GM23338 (cell line): ENCODE data around the gene INO80E.

Experiments used
- CTCF ChIP-seq, 2 experiments: fragments of 200-600 bp in 1 of 2; sonication (generic) in 1 of 2; conservative IDR thresholded peaks; 2 replicates each; pipeline versions ENCODE4 v1.5.1 to v1.6.1; 2016 to 2017; ENCODE audit warnings: antibody characterized with exemption in 2 of 2, low read depth in 2 of 2, mild to moderate bottlenecking in 2 of 2, moderate library complexity in 1 of 2
- EZH2 ChIP-seq: fragments of 200-600 bp; sonication (generic); IDR thresholded peaks from one replicate; pipeline ENCODE4 v1.8.0; 2017; ENCODE audit warnings: antibody characterized with exemption, mild to moderate bottlenecking, low read depth; ENCODE audit not compliant: unreplicated experiment
- POLR2AphosphoS5 ChIP-seq: IDR thresholded peaks from 2 replicates; pipeline ENCODE4 v1.6.1; 2016; ENCODE audit warnings: antibody characterized with exemption, low read depth
- REST ChIP-seq: IDR thresholded peaks from one replicate; pipeline ENCODE4 v1.6.1; 2018; ENCODE audit warnings: antibody characterized with exemption; ENCODE audit not compliant: unreplicated experiment

- TF ChIP-seq EZH2 (no peak), CTCF (conservative IDR thresholded peaks at IDR 0.05; ENCODE audit: low read depth in 2 of 2) (no peak), POLR2AphosphoS5 (no peak), REST (no peak)
Measured at GRCh38 chr16:30024451-30024850, 28.4 kb downstream of the INO80E start.
